HG03354 (cell line): Measurements from ENCODE around the gene TBATA.

Source experiments
- ATAC-seq: cut with Tn5 transposase; IDR thresholded peaks from one replicate; pipeline ENCODE4 v1.9.1; 2021; ENCODE audit warnings: mild to moderate bottlenecking; ENCODE audit not compliant: unreplicated experiment, poor library complexity, severe bottlenecking

Gene TBATA

DNA sequence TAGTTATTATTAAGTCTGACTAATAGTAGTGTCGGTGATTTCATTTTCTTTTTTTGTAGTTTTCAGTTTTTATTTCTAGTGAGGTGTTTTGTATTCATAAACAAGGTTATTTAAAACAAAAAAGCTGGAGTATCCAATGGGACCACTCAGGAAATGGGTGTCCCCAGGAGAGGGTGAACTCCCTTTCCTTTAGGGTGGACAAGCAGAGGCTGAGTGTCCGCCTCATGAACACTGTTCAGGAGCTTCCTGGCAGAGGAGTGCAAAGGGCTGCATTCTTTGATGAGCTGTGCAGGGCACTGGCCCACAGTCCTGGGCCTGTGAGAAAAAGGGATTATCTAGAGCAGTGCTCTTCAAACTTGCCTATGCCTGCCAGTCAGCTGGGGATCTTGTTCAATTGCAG is 56.8 kb downstream of the TBATA start:
- no peak for ATAC-seq

DNA sequence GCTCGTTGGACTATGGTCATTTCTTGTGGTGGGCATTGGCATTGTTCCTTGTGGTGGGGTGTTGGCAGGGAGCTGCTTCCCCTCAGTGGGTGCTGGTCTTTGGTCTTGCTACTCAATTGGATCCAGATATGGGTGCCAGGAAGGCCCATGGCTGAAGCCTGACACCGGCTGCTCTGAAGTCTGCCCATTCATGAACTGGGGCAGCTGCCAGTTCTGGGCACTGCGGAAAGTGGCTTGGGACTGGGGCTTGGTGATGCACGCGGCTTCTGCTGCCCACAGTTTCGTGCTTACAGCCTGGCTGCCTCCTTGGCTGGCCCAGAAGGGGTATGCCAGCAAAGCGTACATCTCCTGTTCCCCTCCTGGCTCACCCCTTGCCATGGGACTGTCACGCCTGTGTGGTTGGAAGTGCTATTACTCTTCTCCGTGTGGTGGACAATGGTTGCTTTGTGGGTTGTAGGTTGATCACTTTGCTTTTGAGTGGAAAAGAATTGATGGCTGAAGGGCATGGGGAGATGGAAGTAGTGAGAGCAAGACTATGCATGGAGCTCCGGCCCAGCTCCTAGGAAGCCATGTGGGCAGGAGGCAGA is 58.2 kb downstream of the TBATA start:
- ATAC-seq, result no peak

DNA sequence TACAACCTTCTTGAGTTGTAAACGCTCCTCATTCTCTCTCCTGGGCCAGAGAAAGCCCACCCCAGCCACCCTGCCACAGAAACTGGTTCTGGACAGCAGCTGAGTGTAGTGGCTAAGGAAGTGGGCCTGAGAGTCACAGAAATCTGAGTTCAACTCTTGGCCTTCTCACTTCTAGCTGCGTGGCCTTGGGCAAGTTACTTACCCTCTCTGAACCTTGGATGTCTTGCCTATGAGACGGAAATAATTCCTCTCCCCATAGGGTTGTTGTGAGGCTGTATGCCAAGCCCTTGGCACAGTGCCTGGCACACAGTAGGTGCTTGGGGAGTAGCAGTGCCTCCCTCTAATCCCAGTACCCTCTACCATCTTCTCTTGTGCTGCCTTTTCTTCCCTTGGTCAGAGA is 61.4 kb downstream of the TBATA start:
- ATAC-seq, result no peak

DNA sequence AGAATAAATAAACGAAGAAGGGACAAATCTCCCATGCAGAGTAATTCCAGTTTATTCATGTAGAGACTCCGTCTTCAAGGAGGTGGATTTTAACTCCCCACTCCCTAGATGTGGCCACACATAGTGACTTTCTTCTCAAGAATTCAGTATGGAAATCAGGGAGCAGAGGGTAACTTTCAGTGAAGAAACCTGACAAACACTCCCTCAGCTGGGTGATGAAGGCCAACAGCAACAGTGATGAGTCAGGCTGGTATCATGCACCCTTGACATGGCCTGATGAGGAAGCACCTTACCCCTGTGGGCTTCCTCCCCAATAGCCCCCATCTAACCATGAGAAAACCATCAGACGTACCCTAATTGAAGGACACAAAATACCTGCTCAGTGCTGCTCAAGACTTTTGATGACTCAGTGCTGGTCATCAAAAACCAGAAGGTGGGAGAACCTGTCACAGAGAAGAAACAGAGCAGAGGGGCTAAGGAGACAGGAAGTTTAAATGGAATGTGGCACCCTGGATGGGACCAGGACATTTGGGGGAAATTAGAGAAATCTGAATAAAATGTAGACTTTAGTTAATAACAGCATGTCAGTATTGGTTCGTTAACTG is 62.3 kb downstream of the TBATA start:
- ATAC-seq, result no peak
